Stimulated activated CD8-positive, alpha-beta memory T cell treated with anti-CD3 and anti-CD28 coated beads, Interleukin-4, amount 100 ng/mL, for 4 hours (primary cell): ENCODE results near the gene DPEP1.
"Not testable (repeated sequence)": the region's sequence is repeated elsewhere in the genome, so short reads cannot be mapped to it uniquely, and the experiment has no call there.

Source experiments
- DNase-seq, 2 donors: peaks; one replicate each; pipeline ENCODE4 v3.0.0-alpha.2; 2020; ENCODE audit warnings: low read depth in 2 of 2, low spot score in 1 of 2

Gene DPEP1

DNA sequence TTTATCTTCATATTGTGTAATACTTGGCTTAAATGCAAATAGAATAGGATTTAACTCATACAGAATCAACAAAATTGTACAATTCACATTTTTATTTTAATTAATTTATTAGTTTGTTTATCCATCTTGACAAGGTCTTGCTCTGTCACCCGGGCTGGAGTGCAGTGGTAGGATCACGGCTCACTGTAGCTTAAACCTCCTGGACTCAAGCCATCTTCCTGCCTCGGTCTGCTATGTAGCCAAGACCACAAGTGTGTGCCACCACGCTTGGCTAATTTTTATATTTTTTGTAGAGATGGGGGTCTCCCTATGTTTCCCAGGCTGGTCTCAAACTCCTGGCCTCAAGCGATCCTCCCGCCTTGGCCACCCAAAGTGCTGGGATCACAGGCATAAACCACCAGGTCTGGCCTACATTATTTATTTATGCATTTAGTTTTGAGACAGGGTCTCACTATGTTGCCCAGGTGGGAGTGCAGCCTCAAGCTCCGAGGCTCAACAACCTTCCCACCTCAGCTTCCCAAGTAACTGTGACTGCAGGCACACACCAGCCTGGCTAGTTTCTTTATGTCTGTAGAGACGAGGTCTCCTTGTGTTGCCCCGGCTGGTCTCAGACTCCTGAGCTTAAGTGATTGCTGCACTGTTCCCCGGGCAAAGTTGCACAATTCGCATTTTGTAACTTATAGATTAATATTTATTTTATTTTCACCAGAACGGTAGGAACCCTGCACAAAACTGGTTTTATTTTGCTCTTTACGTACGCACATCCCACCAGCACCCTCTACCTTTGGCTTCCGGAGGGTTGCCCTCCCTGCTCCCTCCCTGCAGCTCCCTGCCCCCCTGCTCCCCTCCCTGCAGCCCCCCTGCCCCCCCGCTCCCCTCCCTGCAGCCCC is 4.9 kb downstream of the DPEP1 start:
- DNase-seq, result no peak

GRCh38 chr16:89619840-89620239 is 6.4 kb downstream of the DPEP1 start:
- no peak for DNase-seq

GRCh38 chr16:89620406-89620841 is 7.0 kb downstream of the DPEP1 start:
- no peak for DNase-seq

DNA sequence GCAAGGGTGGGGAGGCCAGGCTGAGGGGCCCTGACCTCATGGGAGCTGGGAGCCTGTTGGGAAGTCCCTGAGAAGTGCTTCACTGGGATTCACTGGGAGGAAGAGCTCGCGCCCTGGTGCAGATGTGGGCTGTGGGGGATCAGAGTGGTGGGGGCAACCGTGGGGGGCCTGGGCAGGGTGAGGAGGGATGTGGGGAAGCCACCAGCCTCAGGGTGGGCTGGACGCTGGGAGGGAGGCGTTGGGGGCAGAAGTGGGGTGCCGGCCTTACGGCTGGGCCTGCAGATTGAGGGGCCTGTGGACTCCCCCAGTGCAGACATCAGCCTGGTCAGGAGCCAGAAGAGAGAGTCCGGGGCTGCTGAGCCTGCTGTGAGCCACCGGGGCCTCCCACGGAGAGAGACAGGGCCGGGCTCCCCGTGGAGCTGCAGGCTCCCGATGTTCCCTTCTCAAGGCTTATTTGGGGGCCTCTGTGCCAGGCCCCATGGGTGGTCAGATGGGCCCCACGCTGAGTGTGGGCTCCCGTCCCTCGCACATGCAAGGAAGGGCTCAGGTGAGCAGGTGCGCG is 7.8 kb downstream of the DPEP1 start:
- no peak for DNase-seq

- DNase-seq, result no peak
Measured at GRCh38 chr16:89621698-89622409, 8.4 kb downstream of the DPEP1 start.

DNA sequence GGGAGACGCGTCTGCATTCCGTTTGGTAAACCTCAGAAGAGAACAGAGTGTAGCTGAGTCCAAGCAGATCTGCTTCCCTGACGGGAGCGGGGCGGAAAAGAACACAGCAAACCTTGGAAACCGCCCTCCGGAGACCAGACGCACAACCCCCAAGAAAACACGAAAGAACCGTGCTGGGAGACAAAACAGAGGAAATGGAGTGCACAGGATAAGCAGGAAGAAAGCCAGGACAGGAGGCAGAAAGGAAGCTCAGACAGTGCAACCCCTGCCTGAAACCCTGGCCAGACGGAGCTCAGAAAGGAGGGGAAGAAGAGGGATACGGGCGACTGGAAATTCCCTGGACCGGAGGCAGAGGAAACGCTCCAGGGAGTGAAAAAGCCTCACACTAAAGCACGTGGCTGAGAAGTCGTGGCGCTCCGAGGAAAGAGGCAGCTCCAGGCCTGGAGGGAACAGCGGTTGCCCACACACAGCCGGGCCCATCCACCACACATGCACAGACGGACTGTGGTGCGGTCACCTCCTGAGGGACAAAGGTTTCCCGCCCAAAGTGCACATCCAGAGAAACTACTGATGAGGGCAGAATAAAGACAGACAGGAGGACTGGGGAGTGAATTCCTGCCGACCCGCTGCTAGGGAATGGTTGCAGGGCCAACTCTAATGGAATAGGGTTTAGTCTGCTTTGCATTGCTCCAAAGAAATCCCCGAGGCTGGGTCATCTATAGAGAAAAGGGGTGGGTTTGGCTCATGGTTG is 10.2 kb downstream of the DPEP1 start:
- DNase-seq, result no peak

DNA sequence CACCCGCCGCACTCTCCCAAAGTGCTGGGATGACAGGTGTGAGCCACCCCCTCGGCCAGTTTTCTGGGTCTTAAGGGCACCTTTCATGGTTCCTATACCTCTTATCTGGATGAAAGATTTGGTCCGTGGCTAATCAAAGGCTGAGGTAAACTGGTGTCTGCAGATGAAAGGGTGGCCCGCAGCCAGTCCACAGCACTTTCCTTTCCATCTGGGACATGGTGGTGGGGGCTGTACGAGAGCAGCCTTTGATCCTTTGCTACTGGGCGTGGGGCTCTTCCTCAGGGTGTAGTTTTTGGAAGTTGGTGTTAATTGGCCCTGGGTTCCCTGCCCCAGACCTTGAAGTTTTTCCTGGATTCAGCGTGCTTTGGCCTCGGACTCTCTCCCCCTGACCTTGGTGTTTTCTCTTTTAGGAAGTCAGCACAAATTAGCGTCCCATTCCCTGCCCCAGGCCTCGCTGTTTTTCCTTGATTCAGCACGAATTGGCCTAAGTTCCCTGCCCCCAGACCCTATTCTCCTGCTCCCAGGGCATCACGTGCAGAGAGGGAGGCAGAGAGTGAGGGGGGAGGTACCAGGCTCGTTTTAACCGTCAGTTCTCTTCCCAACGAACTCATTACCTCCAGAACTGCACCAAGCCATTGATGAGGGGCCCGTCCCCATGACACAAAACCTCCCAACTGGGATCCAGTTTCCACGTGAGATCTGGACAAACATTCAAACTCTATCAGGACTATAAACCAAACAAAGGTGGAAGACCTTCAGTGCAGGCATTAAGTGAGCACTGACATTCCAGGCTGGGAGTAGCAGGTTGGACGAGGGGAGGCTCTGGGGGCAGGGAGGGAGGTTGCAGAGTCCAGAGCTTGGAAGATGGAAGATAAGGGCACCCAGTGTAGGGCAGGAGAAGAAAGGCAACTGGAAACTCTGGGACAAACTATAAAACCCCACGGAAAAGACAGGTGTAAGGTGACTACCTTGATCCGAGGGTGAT is 11.6 kb downstream of the DPEP1 start:
- no peak for DNase-seq

DNA sequence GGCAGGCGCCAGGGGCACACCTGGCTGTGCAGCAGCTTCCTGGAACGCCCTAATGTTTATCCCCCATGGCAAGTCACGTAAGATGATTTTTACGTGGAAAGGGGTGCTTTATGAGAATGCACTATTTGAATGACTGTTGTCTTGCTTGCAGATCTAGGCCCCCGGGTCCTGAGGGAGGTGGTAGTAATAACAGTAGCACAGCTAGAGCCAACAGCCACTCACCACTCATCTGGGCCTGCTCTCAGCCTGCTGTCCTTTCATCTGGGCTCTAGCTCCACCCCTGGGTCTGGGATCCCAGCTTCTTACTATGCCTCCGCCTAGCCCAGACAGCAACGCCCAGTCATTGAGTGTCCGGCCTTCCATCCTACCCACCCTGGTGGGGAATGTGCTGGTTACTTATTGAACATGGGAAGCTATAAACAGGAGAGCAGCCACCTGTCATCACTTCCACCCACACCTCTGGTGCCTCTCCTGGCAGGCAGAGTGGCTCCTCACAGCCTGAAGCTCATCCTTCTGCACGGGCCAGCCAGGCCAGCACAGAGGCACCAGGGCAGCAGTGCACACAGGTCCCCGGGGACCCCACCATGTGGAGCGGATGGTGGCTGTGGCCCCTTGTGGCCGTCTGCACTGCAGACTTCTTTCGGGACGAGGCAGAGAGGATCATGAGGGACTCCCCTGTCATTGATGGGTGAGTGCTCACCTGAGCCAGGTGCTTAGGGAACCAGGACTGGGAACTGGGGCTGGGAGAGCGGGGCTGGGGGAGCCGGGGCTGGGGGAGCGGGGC is 16.6 kb downstream of the DPEP1 start:
- no peak for DNase-seq

DNA sequence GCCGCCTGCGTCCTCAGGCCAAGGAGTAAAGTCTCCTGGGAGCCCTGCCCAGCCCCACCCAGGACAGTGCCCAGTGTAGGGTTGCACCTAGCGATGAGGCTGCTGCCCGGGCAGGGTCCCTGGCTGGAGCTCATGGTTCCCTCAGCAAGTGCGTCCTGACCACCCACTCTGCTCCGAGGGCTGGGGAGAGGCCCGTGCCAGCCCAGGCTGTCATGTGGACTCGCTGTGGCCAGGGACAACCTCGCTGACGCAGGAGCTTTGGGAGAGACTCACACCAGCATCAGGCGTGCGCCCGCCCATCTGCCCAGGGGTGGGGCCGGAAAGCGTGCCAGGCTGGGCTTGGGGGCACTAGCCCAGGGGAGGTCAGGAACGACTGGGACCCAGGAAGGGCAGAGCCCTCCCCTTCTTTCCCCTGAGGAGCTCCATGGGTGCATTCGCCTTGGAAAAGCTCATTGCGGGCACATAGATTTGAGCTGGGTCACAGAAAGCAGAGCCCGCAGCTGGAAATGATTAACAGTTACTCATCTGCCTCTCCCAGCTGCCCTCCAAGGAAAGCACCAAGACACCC is 19.7 kb downstream of the DPEP1 start:
- DNase-seq, result no peak

- not testable (repeated sequence) for DNase-seq
Measured at GRCh38 chr16:89634463-89635385, 21.3 kb downstream of the DPEP1 start.

- no peak for DNase-seq
Measured at GRCh38 chr16:89636663-89637062, 23.2 kb downstream of the DPEP1 start.

GRCh38 chr16:89637379-89637778 is 23.9 kb downstream of the DPEP1 start:
- DNase-seq, result no peak

DNA sequence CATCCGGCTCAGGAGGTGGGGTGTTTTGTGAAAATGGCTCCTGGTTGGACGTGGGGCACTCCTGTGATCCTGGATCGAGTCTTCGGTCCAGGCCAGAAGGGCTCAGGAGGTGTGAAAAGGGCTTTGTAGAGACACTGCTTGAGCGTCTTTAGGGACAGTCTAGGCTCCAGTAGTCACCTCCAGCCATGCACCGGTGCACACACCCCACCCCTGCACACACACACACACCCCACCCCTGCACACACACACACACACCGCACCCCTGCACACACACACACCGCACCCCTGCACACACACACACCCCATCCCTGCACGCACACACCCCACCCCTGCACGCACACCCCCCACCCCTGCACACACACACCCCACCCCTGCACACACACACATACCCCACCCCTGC is 25.0 kb downstream of the DPEP1 start:
- DNase-seq, result no peak

DNA sequence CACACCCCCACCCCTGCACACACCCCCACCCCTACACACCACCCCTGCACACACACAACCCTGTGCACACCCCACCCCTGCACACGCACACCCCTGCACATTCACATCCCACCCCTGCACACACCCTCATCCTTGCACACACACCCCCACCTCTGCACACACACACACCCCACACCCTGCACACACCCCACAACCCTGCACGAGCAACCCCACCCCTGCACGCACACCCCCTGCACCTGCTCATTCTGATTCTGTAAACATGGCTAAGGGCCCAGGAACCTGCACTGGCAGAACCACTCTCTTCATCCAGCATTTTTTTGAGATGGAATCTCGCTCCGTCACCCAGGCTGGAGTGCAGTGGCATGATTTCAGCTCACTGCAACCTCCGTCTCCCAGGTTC is 25.9 kb downstream of the DPEP1 start:
- no peak for DNase-seq

GRCh38 chr16:89641458-89642119 is 28.1 kb downstream of the DPEP1 start:
- no peak for DNase-seq

- DNase-seq, result no peak
Measured at GRCh38 chr16:89642574-89642973, 29.1 kb downstream of the DPEP1 start.

- no peak for DNase-seq
Measured at GRCh38 chr16:89643769-89644300, 30.4 kb downstream of the DPEP1 start.
